DMS114 treated with DMSO at 0.1 percent for 48 hours (cell line): ENCODE results near the gene SS18L1.

Source experiments
- DNase-seq: peaks from one replicate; lab custom pipeline; 2025; ENCODE audit not compliant: unreplicated experiment; lab: John Stamatoyannopoulos, UW

SS18L1 gene

GRCh38 chr20:62208795-62209755 is 65.5 kb downstream of the SS18L1 start:
- no peak for DNase-seq

- DNase-seq = no peak
These were observed 66.4 kb downstream of the SS18L1 start for GRCh38 chr20:62209850-62210495.

DNA sequence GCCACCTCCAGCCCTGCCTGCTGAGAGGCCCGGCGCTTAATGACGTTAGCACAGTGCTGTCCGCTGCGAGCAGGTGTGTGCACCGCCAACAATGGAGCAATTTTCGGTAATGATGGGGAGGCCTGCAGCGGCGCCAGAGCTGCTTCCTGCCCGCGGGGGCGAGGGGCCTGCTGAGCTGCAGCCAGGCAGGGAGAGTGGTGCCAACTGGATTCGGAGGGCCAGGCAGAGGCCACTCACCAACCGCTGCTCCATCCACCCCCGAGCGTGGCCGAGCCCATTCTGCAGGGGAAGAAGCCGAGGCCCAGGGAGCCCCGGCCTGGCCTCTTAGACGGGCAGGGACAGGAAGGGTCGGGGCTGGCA is 66.9 kb downstream of the SS18L1 start:
- DNase-seq = no peak

DNA sequence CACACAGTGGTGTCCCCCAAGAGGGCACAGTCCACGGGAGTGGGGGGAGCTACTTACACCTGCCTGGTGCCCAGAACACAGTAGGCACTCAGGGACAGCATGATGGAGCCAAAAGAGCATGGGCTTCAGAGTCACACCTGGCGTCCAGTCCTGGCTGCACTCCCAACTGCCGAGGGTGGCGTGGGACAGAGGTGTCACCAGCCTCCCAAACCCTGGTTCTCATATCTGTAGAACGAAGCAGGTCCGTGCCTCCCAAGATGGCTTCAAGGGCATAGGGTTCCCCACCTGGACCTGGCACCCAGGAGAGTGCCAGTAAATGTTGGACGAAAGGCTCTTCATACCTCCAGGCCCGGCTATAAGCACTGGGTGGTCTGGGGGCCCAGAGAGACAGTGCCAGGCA is 67.6 kb downstream of the SS18L1 start:
- no peak for DNase-seq

DNA sequence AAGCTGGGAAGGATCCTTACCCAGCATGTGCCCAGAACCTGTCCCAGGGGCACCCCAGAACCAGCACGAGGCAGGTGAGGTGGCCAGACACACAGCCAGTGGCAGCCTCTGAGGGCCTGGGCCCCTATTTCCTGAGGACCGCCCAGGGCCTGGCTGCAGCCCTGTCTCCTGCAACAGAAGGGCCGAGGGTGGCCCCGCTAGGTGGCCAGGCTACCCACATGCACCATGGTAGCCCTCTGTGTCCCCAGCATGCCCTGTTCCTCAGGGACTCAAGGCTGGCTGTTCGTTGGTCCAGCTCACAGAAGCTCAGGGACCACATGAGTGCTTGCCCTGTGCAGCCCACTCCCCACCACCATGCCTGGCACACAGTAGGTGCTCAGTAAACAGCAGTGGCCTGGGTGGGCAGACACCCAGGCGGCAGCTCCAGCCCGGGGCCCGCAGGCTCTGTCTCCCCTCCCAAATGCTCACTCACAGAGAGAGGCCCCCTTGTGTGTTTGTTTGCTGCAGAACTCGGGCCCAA is 68.3 kb downstream of the SS18L1 start:
- DNase-seq = no peak

- DNase-seq = no peak
These were observed 68.7 kb downstream of the SS18L1 start for GRCh38 chr20:62212299-62212698.

DNA sequence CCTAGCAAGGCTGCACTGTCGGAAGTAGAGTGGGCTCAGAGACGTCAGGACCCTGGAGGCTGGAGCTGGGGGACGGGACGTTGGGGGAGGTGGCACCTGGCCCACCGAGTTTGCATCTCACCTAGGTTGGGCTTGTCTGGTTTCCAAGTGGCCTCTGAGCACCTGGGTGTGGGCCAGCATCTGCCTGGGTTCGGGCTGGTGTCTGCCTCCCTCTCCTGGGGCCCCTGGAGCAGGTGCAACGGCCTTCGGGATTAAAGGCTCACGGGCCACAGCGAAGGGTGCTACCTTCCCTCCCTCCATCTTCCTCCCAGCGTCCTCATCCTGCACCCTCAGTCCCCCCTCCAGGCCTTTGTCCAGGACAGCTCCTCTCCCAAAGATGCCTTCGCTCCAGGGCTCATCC is 70.5 kb downstream of the SS18L1 start:
- no peak for DNase-seq

GRCh38 chr20:62215020-62215990 is 71.7 kb downstream of the SS18L1 start:
- DNase-seq = no peak

DNA sequence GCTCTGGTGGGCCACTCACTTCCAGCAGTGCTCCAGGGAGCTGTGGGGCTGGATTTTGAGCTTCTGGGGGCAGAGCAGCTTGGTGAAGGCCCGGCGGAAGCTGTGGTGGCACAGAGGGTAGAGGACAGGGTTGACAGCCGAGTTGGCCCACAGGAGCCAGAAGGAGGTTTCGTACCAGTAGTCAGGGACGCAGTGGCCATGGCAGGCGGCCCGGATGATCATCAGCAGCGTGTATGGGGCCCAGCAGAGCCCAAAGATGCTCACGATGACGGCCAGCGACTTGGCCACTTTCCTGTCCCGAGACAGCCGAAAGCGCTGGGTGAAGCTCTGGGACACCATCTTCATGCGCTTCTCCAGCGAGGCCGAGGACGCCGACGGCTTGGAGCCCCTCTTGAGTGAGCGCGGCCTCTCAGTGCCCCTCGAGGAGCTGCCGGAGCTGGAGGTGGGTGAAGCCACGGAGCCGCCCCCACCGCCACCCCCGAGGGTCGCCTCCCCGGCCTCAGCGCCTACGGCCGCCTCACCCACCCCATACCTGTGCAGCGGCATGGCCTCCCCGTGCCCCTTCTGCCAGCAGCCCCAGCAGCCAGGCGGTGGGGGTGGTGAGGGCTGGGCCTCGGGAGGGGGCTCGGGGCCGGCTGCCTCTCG is 72.5 kb downstream of the SS18L1 start:
- no peak for DNase-seq

DNA sequence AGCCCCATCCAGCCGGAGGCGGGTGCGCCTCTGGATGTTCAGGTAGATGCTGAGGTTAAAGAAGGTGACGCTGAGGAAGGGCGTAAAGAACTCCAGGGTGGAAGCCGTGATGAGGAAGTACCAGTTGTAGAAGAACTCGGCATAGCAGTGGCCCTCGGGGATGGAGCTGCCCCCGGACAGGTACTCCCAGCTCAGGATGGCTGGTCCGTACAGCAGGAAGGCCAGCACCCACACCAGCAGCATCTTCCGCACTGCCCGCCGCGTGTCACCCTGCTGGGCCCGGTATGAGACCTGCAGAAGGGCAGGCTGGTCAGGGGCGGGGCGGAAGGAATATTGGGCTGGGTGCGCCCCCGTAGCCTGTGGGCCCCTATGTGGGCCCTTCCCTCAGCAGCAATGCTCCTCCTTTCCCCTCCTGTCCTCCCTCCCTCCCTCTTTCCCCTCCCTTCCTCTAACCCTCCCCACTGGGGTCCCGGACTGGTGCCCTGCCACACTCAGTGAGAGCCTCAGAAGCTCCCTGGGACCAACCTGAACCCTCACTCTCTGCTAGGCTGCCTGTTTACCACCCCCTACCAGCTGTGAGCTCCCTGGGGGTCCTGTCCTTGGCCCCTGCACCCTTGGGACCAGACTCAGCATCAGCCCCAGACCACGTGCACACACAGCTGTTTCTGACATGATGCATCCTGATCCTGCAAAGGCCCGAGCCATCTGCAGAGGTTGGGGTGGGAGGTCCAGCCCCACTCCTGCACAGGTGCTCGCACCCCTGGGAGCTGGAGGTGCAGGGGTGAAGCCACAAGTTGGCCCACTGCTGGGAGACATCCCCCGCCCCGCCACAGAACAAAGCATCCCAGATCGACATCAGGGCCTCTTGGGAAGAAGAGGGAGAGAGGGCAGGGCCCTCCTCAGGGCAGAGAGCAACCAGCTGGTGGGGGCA is 73.3 kb downstream of the SS18L1 start:
- DNase-seq = no peak

DNA sequence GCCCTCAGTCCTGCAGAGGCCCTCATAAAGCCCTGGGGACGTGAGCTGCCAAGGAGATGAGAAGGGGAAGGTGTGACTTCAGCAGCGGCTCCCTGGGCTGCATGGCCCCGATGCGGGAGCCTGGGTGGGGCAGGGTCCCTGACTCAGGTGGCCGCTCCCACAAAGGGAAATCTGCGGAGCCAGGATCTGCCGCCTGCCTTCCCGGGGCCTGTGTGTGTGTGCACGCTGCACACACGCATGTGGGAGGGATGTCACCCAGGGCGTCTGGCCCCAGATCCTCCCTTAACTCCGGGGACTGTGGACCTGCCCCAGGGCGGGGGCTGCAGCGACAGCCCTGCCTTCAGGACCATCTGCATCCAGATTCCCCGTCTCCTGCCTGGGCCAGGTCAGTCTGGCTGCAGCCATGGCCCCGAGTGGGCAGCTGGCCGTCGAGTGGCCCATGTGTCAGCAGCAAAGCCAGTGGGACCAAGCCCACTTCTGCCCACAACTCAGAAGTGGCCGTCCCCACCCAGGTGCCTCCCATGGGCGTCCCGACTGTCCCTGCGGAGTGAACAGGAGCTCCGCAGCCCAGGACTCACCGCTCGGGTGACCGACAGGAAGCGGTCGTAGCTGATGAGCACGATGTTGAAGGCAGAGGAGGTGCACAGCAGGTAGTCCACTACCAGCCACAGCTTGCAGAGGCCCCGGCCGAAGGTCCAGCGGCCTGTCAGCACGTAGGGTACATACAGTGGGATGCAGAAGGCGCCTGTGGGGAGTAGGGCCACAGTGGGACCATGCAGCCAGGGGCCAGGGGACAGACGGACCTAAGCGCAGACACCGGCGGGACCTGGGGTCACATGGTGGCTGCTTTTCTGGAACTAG is 74.6 kb downstream of the SS18L1 start:
- no peak for DNase-seq

DNA sequence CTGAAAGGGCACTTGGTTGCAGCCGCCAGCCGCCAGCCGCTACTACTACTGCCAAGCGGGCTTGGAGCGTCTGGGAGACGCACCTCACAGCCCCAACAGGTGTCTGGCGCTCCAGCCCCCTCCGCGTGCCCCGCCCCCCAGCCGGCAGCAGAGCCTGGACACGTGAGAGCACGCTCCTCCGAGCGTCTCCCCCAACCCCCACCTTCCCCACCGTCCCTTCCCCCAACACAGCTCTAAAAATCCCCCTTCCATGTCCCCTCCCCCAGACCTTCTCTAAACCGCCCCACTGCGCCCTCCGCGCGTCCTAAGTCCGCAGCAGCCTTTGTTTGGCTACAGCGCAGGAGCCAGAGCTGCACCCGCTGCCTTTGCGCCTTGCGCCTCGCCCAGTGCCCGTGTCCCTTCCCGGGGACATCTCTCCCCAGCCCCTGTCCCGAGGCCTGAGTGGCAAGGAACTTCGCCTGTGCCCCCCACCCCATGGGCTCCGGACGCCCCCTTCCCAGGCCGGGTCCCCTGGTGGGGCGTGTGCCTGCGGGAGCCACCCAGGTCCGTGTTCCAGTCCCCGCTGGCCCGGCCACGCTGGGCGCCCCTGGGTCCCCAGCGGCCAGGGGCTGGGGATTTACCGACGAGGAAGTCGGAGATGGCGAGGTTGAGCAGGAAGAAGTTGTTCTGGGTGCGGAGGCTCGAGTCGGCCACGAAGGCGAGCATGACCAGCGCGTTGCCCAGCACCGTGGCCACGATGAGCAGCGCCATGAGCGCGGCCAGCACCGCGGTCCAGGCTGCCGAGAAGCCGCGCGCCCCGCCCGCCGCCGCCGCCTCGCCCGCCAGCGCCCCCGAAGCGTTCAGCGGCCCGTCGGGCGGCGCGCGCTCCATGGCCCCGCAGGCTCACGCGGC is 75.8 kb downstream of the SS18L1 start:
- DNase-seq = no peak

- DNase-seq = no peak
These were observed 76.6 kb downstream of the SS18L1 start, which contains the start of gene HRH3 for GRCh38 chr20:62219992-62220665. HRH3 (minus strand) TSS chr20:62220278; CDS start chr20:62219970, 308 bp downstream.

- DNase-seq = no peak
These were observed 77.3 kb downstream of the SS18L1 start for GRCh38 chr20:62220666-62221568.

GRCh38 chr20:62222266-62222850 is 78.8 kb downstream of the SS18L1 start:
- no peak for DNase-seq
